H1 (cell line): ENCODE results near the gene SERINC5. TPM values are rescaled to one million over a fixed set of nuclear protein-coding genes. Genes with fewer than 3 reads are reported as not detected.

Experiments
- CTCF ChIA-PET: fragments of 300-600 bp; sonication (Branson Sonifier 250); formaldehyde crosslinking; loops from one replicate; lab custom pipeline; 2021; ENCODE audit not compliant: partially characterized antibody; lab: Charles Lee
- POLR2A ChIA-PET: fragments of 300-600 bp; sonication (Branson Sonifier 250); formaldehyde crosslinking; loops from one replicate; lab custom pipeline; 2021; ENCODE audit warnings: inconsistent platforms; ENCODE audit not compliant: partially characterized antibody; lab: Charles Lee
- DNase-seq, 2 experiments: peaks; one replicate each; pipeline versions ENCODE4 v3.0.0 to v3.0.0-alpha.2; 2010 to 2022; ENCODE audit warnings: low spot score in 2 of 2, low read depth in 1 of 2, mixed read lengths in 1 of 2
- FAIRE-seq: peaks from 2 replicates; lab custom pipeline; 2011; peaks lifted over from hg19 to GRCh38; lab: Jason Lieb, UNC
- H2AFZ ChIP-seq: 2 replicates; pipeline ENCODE4 v1.8.1; 2012; ENCODE audit warnings: low read length, inconsistent platforms
- H2AK5ac ChIP-seq: 2 replicates; pipeline ENCODE4 v1.6.1; 2013; ENCODE audit warnings: low read depth, low read length
- H2BK120ac ChIP-seq: replicated peaks from 2 replicates; pipeline ENCODE3; 2013; ENCODE audit warnings: low read depth, low read length, inconsistent platforms
- H2BK12ac ChIP-seq: 2 replicates; pipeline ENCODE4 v1.6.1; 2013; ENCODE audit warnings: low read depth, low read length
- H2BK15ac ChIP-seq: 2 replicates; pipeline ENCODE4 v1.6.1; 2013; ENCODE audit warnings: low read length
- H2BK20ac ChIP-seq: 2 replicates; pipeline ENCODE4 v1.6.1; 2013; ENCODE audit warnings: low read length
- H2BK5ac ChIP-seq: 2 replicates; pipeline ENCODE4 v1.6.1; 2013; ENCODE audit warnings: low read depth, low read length
- H3K14ac ChIP-seq: 2 replicates; pipeline ENCODE4 v1.6.1; 2013; ENCODE audit warnings: inconsistent platforms; ENCODE audit not compliant: insufficient read length
- H3K18ac ChIP-seq: 2 replicates; pipeline ENCODE4 v1.6.1; 2013; ENCODE audit warnings: low read length; ENCODE audit errors: extremely low read depth
- H3K23ac ChIP-seq: 2 replicates; pipeline ENCODE4 v1.6.1; 2013; ENCODE audit warnings: inconsistent platforms; ENCODE audit not compliant: insufficient read length
- H3K23me2 ChIP-seq: 2 replicates; pipeline ENCODE4 v1.6.1; 2013; ENCODE audit warnings: low read depth, low read length
- H3K27ac ChIP-seq: 2 replicates; pipeline ENCODE4 v1.6.1; 2011; ENCODE audit warnings: low read depth, low read length, inconsistent platforms
- H3K27me3 ChIP-seq, 4 experiments: replicated peaks in 1 of 4; 1 replicate in 1 of 4; 2 replicates in 3 of 4; pipeline versions ENCODE4 v1.6.1 to v1.8.1; 2011 to 2013; ENCODE audit warnings: low read length in 3 of 4, mild to moderate bottlenecking in 3 of 4, inconsistent platforms in 2 of 4, mixed read lengths in 2 of 4, moderate library complexity in 1 of 4; ENCODE audit not compliant: control insufficient read depth in 3 of 4, insufficient read depth in 3 of 4; ENCODE audit errors: extremely low read depth in 1 of 4
- H3K36me3 ChIP-seq, 4 experiments: 2 replicates each; pipeline versions ENCODE4 v1.6.1 to v1.8.1; 2011 to 2013; ENCODE audit warnings: mild to moderate bottlenecking in 4 of 4, low read length in 3 of 4, moderate library complexity in 2 of 4, control low read depth in 1 of 4, inconsistent platforms in 1 of 4; ENCODE audit not compliant: insufficient read depth in 4 of 4, control insufficient read depth in 2 of 4
- H3K4ac ChIP-seq: replicated peaks from 2 replicates; pipeline ENCODE3; 2013; ENCODE audit warnings: low read length, low read depth, mixed read lengths, inconsistent platforms; ENCODE audit not compliant: insufficient read length
- H3K4me1 ChIP-seq, 4 experiments: replicated peaks in 1 of 4; 1 replicate in 1 of 4; 2 replicates in 3 of 4; pipeline versions ENCODE4 v1.6.1 to v1.8.1; 2011 to 2013; ENCODE audit warnings: low read length in 3 of 4, inconsistent platforms in 2 of 4, mixed read lengths in 1 of 4; ENCODE audit not compliant: insufficient read depth in 4 of 4, control insufficient read depth in 3 of 4
- H3K4me2 ChIP-seq, 2 experiments: 2 replicates each; pipeline versions ENCODE4 v1.6.1 to v1.8.1; 2011 to 2013; ENCODE audit warnings: low read depth in 2 of 2, low read length in 2 of 2, control low read depth in 1 of 2, inconsistent platforms in 1 of 2, mild to moderate bottlenecking in 1 of 2; ENCODE audit not compliant: insufficient read depth in 1 of 2
- H3K4me3 ChIP-seq, 4 experiments: fragments of 200-600, 300-600 bp in 1 of 4; sonication (generic), shearing (Covaris generic), sonication (Bioruptor Twin) in 1 of 4; 2 replicates each; pipeline versions ENCODE4 v1.5.1 to v1.8.1; 2011 to 2016; ENCODE audit warnings: low read length in 4 of 4, low read depth in 3 of 4, control low read depth in 2 of 4, inconsistent platforms in 2 of 4, mild to moderate bottlenecking in 2 of 4, mixed read lengths in 1 of 4, moderate library complexity in 1 of 4; ENCODE audit not compliant: insufficient read depth in 2 of 4; ENCODE audit errors: extremely low read depth in 1 of 4
- H3K56ac ChIP-seq: replicated peaks from 2 replicates; pipeline ENCODE3; 2013; ENCODE audit warnings: low read depth, mild to moderate bottlenecking, mixed read lengths, low read length, inconsistent platforms; ENCODE audit not compliant: insufficient read length
- H3K79me1 ChIP-seq: 2 replicates; pipeline ENCODE4 v1.6.1; 2013; ENCODE audit warnings: low read depth, low read length, control low read depth
- H3K79me2 ChIP-seq, 2 experiments: 2 replicates each; pipeline versions ENCODE4 v1.6.1 to v1.8.1; 2012 to 2013; ENCODE audit warnings: low read length in 2 of 2, mild to moderate bottlenecking in 2 of 2, inconsistent platforms in 1 of 2; ENCODE audit not compliant: insufficient read depth in 2 of 2, control insufficient read depth in 1 of 2
- H3K9ac ChIP-seq, 4 experiments: replicated peaks in 1 of 4; 1 replicate in 1 of 4; 2 replicates in 3 of 4; pipeline versions ENCODE4 v1.6.1 to v1.8.1; 2011 to 2013; ENCODE audit warnings: low read depth in 3 of 4, low read length in 3 of 4, control low read depth in 2 of 4, mild to moderate bottlenecking in 2 of 4, moderate library complexity in 2 of 4, inconsistent platforms in 1 of 4; ENCODE audit errors: extremely low read depth in 1 of 4
- H3K9me3 ChIP-seq, 2 experiments: 2 replicates each; pipeline versions ENCODE4 v1.6.1 to v1.8.1; 2012 to 2013; ENCODE audit warnings: mild to moderate bottlenecking in 2 of 2, moderate library complexity in 2 of 2, control low read depth in 1 of 2, inconsistent platforms in 1 of 2, low read depth in 1 of 2, low read length in 1 of 2, mixed read lengths in 1 of 2; ENCODE audit not compliant: insufficient read depth in 2 of 2
- H4K20me1 ChIP-seq, 2 experiments: replicated peaks in 1 of 2; 2 replicates each; pipeline versions ENCODE3 to v1.8.1; 2011 to 2013; ENCODE audit warnings: inconsistent platforms in 2 of 2, low read length in 2 of 2, mild to moderate bottlenecking in 1 of 2; ENCODE audit not compliant: insufficient read depth in 2 of 2, control insufficient read depth in 1 of 2
- H4K5ac ChIP-seq: 2 replicates; pipeline ENCODE4 v1.6.1; 2013; ENCODE audit warnings: low read length, low read depth, mixed read lengths, inconsistent platforms; ENCODE audit not compliant: insufficient read length
- H4K8ac ChIP-seq: 2 replicates; pipeline ENCODE4 v1.8.0; 2013; ENCODE audit warnings: mild to moderate bottlenecking, moderate library complexity, low read length, inconsistent platforms; ENCODE audit not compliant: insufficient read depth; ENCODE audit errors: extremely low read depth
- H4K91ac ChIP-seq: replicated peaks from 2 replicates; pipeline ENCODE3; 2013; ENCODE audit warnings: low read length, mixed read lengths, inconsistent platforms; ENCODE audit not compliant: insufficient read length
- CTBP2 ChIP-seq: IDR thresholded peaks from 2 replicates; pipeline ENCODE4 v1.7.0; 2011; ENCODE audit warnings: borderline replicate concordance, mild to moderate bottlenecking, moderate library complexity, mixed read lengths, low read length; ENCODE audit not compliant: insufficient read depth, insufficient read length
- MAFK ChIP-seq: IDR thresholded peaks from 2 replicates; pipeline ENCODE4 v1.6.1; 2012; ENCODE audit warnings: low read depth, mild to moderate bottlenecking, improper control_type of control experiment, low read length
- POLR2A ChIP-seq, 2 experiments: IDR thresholded peaks; 1 replicate in 1 of 2; 2 replicates in 1 of 2; pipeline ENCODE4 v1.6.1; 2011; ENCODE audit warnings: low read depth in 2 of 2, low read length in 2 of 2, mild to moderate bottlenecking in 2 of 2; ENCODE audit errors: control extremely low read depth in 1 of 2
- SP1 ChIP-seq: IDR thresholded peaks from 2 replicates; pipeline ENCODE4 v1.6.1; 2011; ENCODE audit warnings: low read depth, low read length
- TAF1 ChIP-seq: IDR thresholded peaks from 2 replicates; pipeline ENCODE4 v1.6.1; 2011; ENCODE audit warnings: mild to moderate bottlenecking, low read depth, low read length
- WGBS, 2 experiments: shearing (Covaris generic) in 1 of 2; methylation state at CpG; one replicate each; pipeline versions ENCODE4 v1.1.6 to v1.1.7; 2013 to 2015; ENCODE audit warnings: low lambda C conversion rate in 2 of 2, mixed read lengths in 2 of 2, inconsistent platforms in 1 of 2, low coverage in 1 of 2, missing lambda C conversion rate in 1 of 2; ENCODE audit not compliant: insufficient replicate concordance in 2 of 2, insufficient coverage in 1 of 2, insufficient read length in 1 of 2; ENCODE audit errors: extremely low coverage in 1 of 2, missing lambda C conversion rate in 1 of 2; 5-methylcytosine and 5-hydroxymethylcytosine counted together
- polyA plus RNA-seq, 7 experiments: library from polyadenylated mRNA; depleted of rRNA in 3 of 7; stranded (reverse) in 5 of 7; unstranded in 2 of 7; fragments of >200 nt in 5 of 7; fragments of 200-250 nt in 2 of 7; gene quantifications; 1 replicate in 5 of 7; 2 replicates in 1 of 7; 4 replicates in 1 of 7; pipeline versions ENCODE4 v1.2.1 to v1.2.3, GENCODE V29; 2011 to 2013; ENCODE audit warnings: missing spikeins in 2 of 7, mixed read lengths in 2 of 7
- total RNA-seq: library from RNA; stranded (reverse); fragmentation: NEBNext Ultra II Directional; extraction: Animal tissue kit (Norgen Biotek cat#: 25700); gene quantifications from 2 replicates; pipeline ENCODE4 v1.2.1, GENCODE V29; 2021

Gene SERINC5
- total and polyA plus RNA-seq, 2 of the 8 experiments (the other 6 are each of a cell fraction or from before 2014, with no cell fraction given), result 32.2 to 149 TPM

DNA sequence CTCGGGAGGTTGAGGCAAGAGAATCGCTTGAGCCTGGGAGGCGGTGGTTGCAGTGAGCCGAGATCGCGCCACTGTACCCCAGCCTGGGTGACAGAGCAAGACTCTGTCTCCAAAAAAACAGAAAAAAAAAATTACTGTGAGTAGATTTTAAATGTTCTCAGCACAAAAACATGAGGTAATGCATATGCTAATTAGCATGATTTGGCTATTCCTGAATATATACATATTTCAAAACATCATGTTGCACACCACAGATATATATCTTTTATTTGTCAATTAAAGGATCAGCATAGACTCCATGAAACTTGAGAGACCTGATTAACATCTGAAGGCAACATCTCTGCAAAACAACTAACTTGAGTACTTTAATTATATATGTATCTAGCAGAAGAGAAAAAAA, 117.4 kb downstream of the SERINC5 start:
- H4K8ac ChIP-seq, result no peak overlapping the region
- FAIRE-seq, result no peak
- no peak overlapping the region for H3K9ac ChIP-seq
- H2BK5ac ChIP-seq, result no peak overlapping the region
- H3K4me3 ChIP-seq, result no peak overlapping the region
- no peak overlapping the region for H3K4me2 ChIP-seq
- no peak overlapping the region for H3K4ac ChIP-seq
- DNase-seq, result no peak
- no peaks in the 10 kb centered on the region for H3K9me3 ChIP-seq
- no peaks in the 10 kb centered on the region; the same call in 1 of the 2 replicates for H3K23me2 ChIP-seq
- no peak overlapping the region for H2BK15ac ChIP-seq
- ChIA-PET CTCF (interaction anchor here (0.9 kb wide), 1 partner anchor 47 kb away, joined by 3 read pairs; no protein-coding TSS in a partner anchor), POLR2A (interaction anchor here (1.8 kb wide), 1 partner anchor 45 kb away, joined by 3 read pairs; no protein-coding TSS in a partner anchor)
- H3K79me1 ChIP-seq, result no peaks in the 10 kb centered on the region
- peaks cover 0 to 4% (median under 1%) of the 10 kb centered on the region in 4 experiments; a peak in 2 of 8 replicates for H3K36me3 ChIP-seq
- H2AFZ ChIP-seq, result no peak overlapping the region
- H3K27me3 ChIP-seq, result no peaks in the 10 kb centered on the region
- H3K14ac ChIP-seq, result no peak overlapping the region
- H3K4me1 ChIP-seq, result peaks cover 23 to 36% (median 30%) of the 10 kb centered on the region in 4 experiments
- TF ChIP-seq SP1 (no peak), TAF1 (no peak), MAFK (no peak), POLR2A (IDR thresholded peaks at IDR 0.05; ENCODE audit: control extremely low read depth in 1 of 2, low read depth in 2 of 2, low read length in 2 of 2) (no peak), CTBP2 (no peak)
- no peak overlapping the region; the same call in 1 of the 2 replicates for H3K18ac ChIP-seq
- no peak overlapping the region for H2BK12ac ChIP-seq
- H2AK5ac ChIP-seq, result no peak overlapping the region
- H2BK20ac ChIP-seq, result no peak overlapping the region
- H3K23ac ChIP-seq, result no peak overlapping the region
- H2BK120ac ChIP-seq, result no peak overlapping the region
- no peaks in the 10 kb centered on the region for H4K20me1 ChIP-seq
- no peak overlapping the region for H3K27ac ChIP-seq
- H4K91ac ChIP-seq, result no peak overlapping the region
- H4K5ac ChIP-seq, result no peak overlapping the region
- no peak overlapping the region for H3K56ac ChIP-seq
- WGBS, 2 experiments, result 98% methylated on average over 6 of the region's 6 CpGs; no CpG with 5 or more reads in 1 of the 2 experiments
- H3K79me2 ChIP-seq, result 0 out of 4 replicates have a peak, but pooled peaks cover 0 to 4% of the 10 kb centered on the region in 2 experiments
